H9 (cell line): Measurements from ENCODE around the gene GID8. TPM values are rescaled to one million over a fixed set of nuclear protein-coding genes. Genes with fewer than 3 reads are reported as not detected.

Experiments used
- DNase-seq: peaks from one replicate; pipeline ENCODE4 v3.0.0-alpha.2; 2017
- H2AFZ ChIP-seq: one replicate; pipeline ENCODE4 v1.6.1; 2013; ENCODE audit warnings: mild to moderate bottlenecking, low read length, control low read depth, moderate library complexity
- H2AK5ac ChIP-seq: 2 replicates; pipeline ENCODE4 v1.6.1; 2013; ENCODE audit warnings: low read length, control low read depth, mixed read lengths; ENCODE audit not compliant: insufficient read length
- H2BK120ac ChIP-seq: one replicate; pipeline ENCODE4 v1.6.1; 2013; ENCODE audit warnings: low read depth, mild to moderate bottlenecking, low read length, control low read depth, inconsistent platforms; ENCODE audit not compliant: poor library complexity, severe bottlenecking
- H2BK12ac ChIP-seq: 2 replicates; pipeline ENCODE4 v1.6.1; 2013; ENCODE audit warnings: low read length, control low read depth, mixed read lengths, low read depth; ENCODE audit not compliant: insufficient read length
- H2BK15ac ChIP-seq: 2 replicates; pipeline ENCODE4 v1.6.1; 2013; ENCODE audit warnings: low read depth, low read length, control low read depth
- H2BK20ac ChIP-seq: one replicate; pipeline ENCODE4 v1.6.1; 2013; ENCODE audit warnings: low read depth, mild to moderate bottlenecking, low read length, control low read depth, inconsistent platforms; ENCODE audit not compliant: poor library complexity, severe bottlenecking
- H2BK5ac ChIP-seq: 2 replicates; pipeline ENCODE4 v1.6.1; 2013; ENCODE audit warnings: low read length, control low read depth, mixed read lengths; ENCODE audit not compliant: insufficient read length
- H3K14ac ChIP-seq: 2 replicates; pipeline ENCODE4 v1.6.1; 2013; ENCODE audit warnings: low read length, control low read depth; ENCODE audit not compliant: insufficient read depth
- H3K18ac ChIP-seq: 2 replicates; pipeline ENCODE4 v1.6.1; 2013; ENCODE audit warnings: low read depth, mild to moderate bottlenecking, mixed read lengths, low read length, control low read depth; ENCODE audit not compliant: insufficient read length
- H3K23ac ChIP-seq: 2 replicates; pipeline ENCODE4 v1.6.1; 2013; ENCODE audit warnings: low read length, control low read depth, mixed read lengths, low read depth; ENCODE audit not compliant: insufficient read length
- H3K23me2 ChIP-seq: 2 replicates; pipeline ENCODE4 v1.6.1; 2013; ENCODE audit warnings: low read depth, mild to moderate bottlenecking, mixed read lengths, low read length, control low read depth; ENCODE audit not compliant: insufficient read length, poor library complexity, severe bottlenecking
- H3K27ac ChIP-seq: 2 replicates; pipeline ENCODE4 v1.5.1; 2013; ENCODE audit warnings: low read length, control low read depth, mixed read lengths, low read depth; ENCODE audit not compliant: insufficient read length
- H3K27me3 ChIP-seq: 2 replicates; pipeline ENCODE4 v1.6.1; 2013; ENCODE audit warnings: low read length, control low read depth, inconsistent platforms; ENCODE audit not compliant: insufficient read depth
- H3K4ac ChIP-seq: 2 replicates; pipeline ENCODE4 v1.6.1; 2013; ENCODE audit warnings: low read depth, mild to moderate bottlenecking, control low read depth, inconsistent platforms, low read length, moderate library complexity
- H3K4me1 ChIP-seq: 2 replicates; pipeline ENCODE4 v1.6.1; 2013; ENCODE audit warnings: low read length, control low read depth, inconsistent platforms; ENCODE audit not compliant: insufficient read depth
- H3K4me2 ChIP-seq: 2 replicates; pipeline ENCODE4 v1.6.1; 2013; ENCODE audit warnings: low read length, control low read depth, mixed read lengths; ENCODE audit not compliant: insufficient read length, insufficient read depth
- H3K56ac ChIP-seq: 2 replicates; pipeline ENCODE4 v1.6.1; 2013; ENCODE audit warnings: low read depth, mild to moderate bottlenecking, mixed read lengths, low read length, control low read depth; ENCODE audit not compliant: insufficient read length
- H3K79me1 ChIP-seq: 2 replicates; pipeline ENCODE4 v1.6.1; 2013; ENCODE audit warnings: low read depth, mild to moderate bottlenecking, moderate library complexity, low read length, control low read depth, inconsistent platforms; ENCODE audit not compliant: insufficient read depth, poor library complexity, severe bottlenecking
- H3K79me2 ChIP-seq: 2 replicates; pipeline ENCODE4 v1.6.1; 2013; ENCODE audit warnings: low read length, control low read depth, inconsistent platforms; ENCODE audit not compliant: insufficient read depth
- H3K9ac ChIP-seq: 2 replicates; pipeline ENCODE4 v1.6.1; 2013; ENCODE audit warnings: low read length, control low read depth, mixed read lengths; ENCODE audit not compliant: insufficient read length; ENCODE audit errors: extremely low read depth
- H3K9me3 ChIP-seq: one replicate; pipeline ENCODE4 v1.6.1; 2013; ENCODE audit warnings: low read depth, low read length, inconsistent platforms; ENCODE audit not compliant: control insufficient read depth
- H3T11ph ChIP-seq: one replicate; pipeline ENCODE4 v1.6.1; 2013; ENCODE audit warnings: mild to moderate bottlenecking, low read length, control low read depth, inconsistent platforms
- H4K20me1 ChIP-seq: one replicate; pipeline ENCODE4 v1.6.1; 2013; ENCODE audit not compliant: control insufficient read depth, insufficient read length, insufficient read depth
- H4K5ac ChIP-seq: 2 replicates; pipeline ENCODE4 v1.6.1; 2013; ENCODE audit warnings: low read depth, mild to moderate bottlenecking, mixed read lengths, low read length, control low read depth; ENCODE audit not compliant: insufficient read length
- H4K8ac ChIP-seq: replicated peaks from 2 replicates; pipeline ENCODE4 v1.6.1; 2013; ENCODE audit warnings: low read length, control low read depth, mixed read lengths, low read depth; ENCODE audit not compliant: insufficient read length
- H4K91ac ChIP-seq: 2 replicates; pipeline ENCODE4 v1.6.1; 2013; ENCODE audit warnings: low read depth, mild to moderate bottlenecking, moderate library complexity, mixed read lengths, low read length, control low read depth; ENCODE audit not compliant: insufficient read length
- H3K27ac Mint-ChIP-seq, 3 experiments: 2 replicates in 2 of 3; 3 replicates in 1 of 3; pipeline ENCODE4 v1.8.0; 2020 to 2021; ENCODE audit warnings: mixed read lengths in 3 of 3, mild to moderate bottlenecking in 1 of 3, moderate library complexity in 1 of 3
- H3K27me3 Mint-ChIP-seq: 2 replicates; pipeline ENCODE4 v1.8.0; 2021; ENCODE audit warnings: low read depth, mild to moderate bottlenecking, moderate library complexity, mixed read lengths
- H3K36me3 Mint-ChIP-seq, 3 experiments: 2 replicates in 2 of 3; 3 replicates in 1 of 3; pipeline ENCODE4 v1.8.0; 2020 to 2021; ENCODE audit warnings: low read depth in 3 of 3, mixed read lengths in 3 of 3; ENCODE audit not compliant: insufficient read depth in 1 of 3
- H3K4me1 Mint-ChIP-seq, 2 experiments: 2 replicates each; pipeline ENCODE4 v1.8.0; 2020; ENCODE audit warnings: mixed read lengths in 2 of 2
- H3K4me3 Mint-ChIP-seq, 2 experiments: 2 replicates in 1 of 2; 3 replicates in 1 of 2; pipeline ENCODE4 v1.8.0; 2020 to 2021; ENCODE audit warnings: mild to moderate bottlenecking in 2 of 2, mixed read lengths in 2 of 2, moderate library complexity in 1 of 2
- H3K9me3 Mint-ChIP-seq, 2 experiments: 2 replicates in 1 of 2; 3 replicates in 1 of 2; pipeline ENCODE4 v1.8.0; 2020; ENCODE audit warnings: mild to moderate bottlenecking in 2 of 2, mixed read lengths in 2 of 2, moderate library complexity in 1 of 2
- WGBS: extraction: QIAGEN DNeasy Blood & Tissue Kit; methylation state at CpG from one replicate; pipeline ENCODE4 v1.1.7; 2013; ENCODE audit warnings: missing lambda C conversion rate, low lambda C conversion rate, mixed read lengths; ENCODE audit not compliant: insufficient read length; ENCODE audit errors: extremely low coverage; 5-methylcytosine and 5-hydroxymethylcytosine counted together
- total RNA-seq: library from RNA; stranded (reverse); gene quantifications from 2 replicates; pipeline ENCODE4 v1.2.1, GENCODE V29; 2021
- TF ChIP-seq, protein P1 (sequence below): fragments of 200-600 bp; sonication (generic); conservative IDR thresholded peaks from 3 replicates; pipeline ENCODE4 v1.8.0; 2021; ENCODE audit warnings: antibody characterized with exemption, mild to moderate bottlenecking

Gene GID8
- total RNA-seq, 1 experiment from 2014 or later = 60.9 TPM

- Histone ChIP-seq H3K4me1 (no peaks in the 10 kb centered on the region; the same call in 1 of the 2 replicates), H3K23ac (no peak overlapping the region), H2AFZ (no peak overlapping the region), H2BK20ac (no peak overlapping the region), H2BK5ac (no peak overlapping the region), H3K4ac (no peak overlapping the region), H4K91ac (no peak overlapping the region), H4K8ac (no peak overlapping the region), H3T11ph (no peak overlapping the region), H2BK15ac (no peak overlapping the region), H3K4me2 (no peak overlapping the region), H3K18ac (no peak overlapping the region), H3K79me2 (no peaks in the 10 kb centered on the region), H3K27ac (no peak overlapping the region), H2AK5ac (no peak overlapping the region), H3K56ac (no peak overlapping the region), H3K14ac (no peak overlapping the region), H2BK120ac (no peak overlapping the region), H2BK12ac (no peak overlapping the region), H3K23me2 (no peaks in the 10 kb centered on the region), H4K5ac (no peak overlapping the region), H3K79me1 (no peaks in the 10 kb centered on the region), H4K20me1 (peaks cover 2% of the 10 kb centered on the region), H3K9me3 (no peaks in the 10 kb centered on the region), H3K9ac (no peak overlapping the region), H3K27me3 (peaks cover 3% of the 10 kb centered on the region; the same call in 1 of the 2 replicates)
- no CpG with 5 or more reads among the region's 23 CpGs for WGBS
- Mint-ChIP-seq H3K9me3 (peaks cover 0 to 3% of the 10 kb centered on the region in 2 experiments; a peak in 2 of 5 replicates), H3K4me3 (no peak overlapping the region), H3K27me3 (peaks cover 45% of the 10 kb centered on the region), H3K4me1 (peaks cover 9 to 36% of the 10 kb centered on the region in 2 experiments; a peak in 3 of 4 replicates), H3K36me3 (no peaks in the 10 kb centered on the region), H3K27ac (no peak overlapping the region)
- no peak for DNase-seq
- TF ChIP-seq, protein P1, sequence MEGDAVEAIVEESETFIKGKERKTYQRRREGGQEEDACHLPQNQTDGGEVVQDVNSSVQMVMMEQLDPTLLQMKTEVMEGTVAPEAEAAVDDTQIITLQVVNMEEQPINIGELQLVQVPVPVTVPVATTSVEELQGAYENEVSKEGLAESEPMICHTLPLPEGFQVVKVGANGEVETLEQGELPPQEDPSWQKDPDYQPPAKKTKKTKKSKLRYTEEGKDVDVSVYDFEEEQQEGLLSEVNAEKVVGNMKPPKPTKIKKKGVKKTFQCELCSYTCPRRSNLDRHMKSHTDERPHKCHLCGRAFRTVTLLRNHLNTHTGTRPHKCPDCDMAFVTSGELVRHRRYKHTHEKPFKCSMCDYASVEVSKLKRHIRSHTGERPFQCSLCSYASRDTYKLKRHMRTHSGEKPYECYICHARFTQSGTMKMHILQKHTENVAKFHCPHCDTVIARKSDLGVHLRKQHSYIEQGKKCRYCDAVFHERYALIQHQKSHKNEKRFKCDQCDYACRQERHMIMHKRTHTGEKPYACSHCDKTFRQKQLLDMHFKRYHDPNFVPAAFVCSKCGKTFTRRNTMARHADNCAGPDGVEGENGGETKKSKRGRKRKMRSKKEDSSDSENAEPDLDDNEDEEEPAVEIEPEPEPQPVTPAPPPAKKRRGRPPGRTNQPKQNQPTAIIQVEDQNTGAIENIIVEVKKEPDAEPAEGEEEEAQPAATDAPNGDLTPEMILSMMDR = no peak
Measured at GRCh38 chr20:62993856-62994494, 56.0 kb downstream of the GID8 start.
